ENCODE data around the gene LYPD6.
"Not testable (repeated sequence)": the region's sequence is repeated elsewhere in the genome, so short reads cannot be mapped to it uniquely, and the experiment has no call there.

LYPD6 gene, protein sequence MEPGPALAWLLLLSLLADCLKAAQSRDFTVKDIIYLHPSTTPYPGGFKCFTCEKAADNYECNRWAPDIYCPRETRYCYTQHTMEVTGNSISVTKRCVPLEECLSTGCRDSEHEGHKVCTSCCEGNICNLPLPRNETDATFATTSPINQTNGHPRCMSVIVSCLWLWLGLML

DNA sequence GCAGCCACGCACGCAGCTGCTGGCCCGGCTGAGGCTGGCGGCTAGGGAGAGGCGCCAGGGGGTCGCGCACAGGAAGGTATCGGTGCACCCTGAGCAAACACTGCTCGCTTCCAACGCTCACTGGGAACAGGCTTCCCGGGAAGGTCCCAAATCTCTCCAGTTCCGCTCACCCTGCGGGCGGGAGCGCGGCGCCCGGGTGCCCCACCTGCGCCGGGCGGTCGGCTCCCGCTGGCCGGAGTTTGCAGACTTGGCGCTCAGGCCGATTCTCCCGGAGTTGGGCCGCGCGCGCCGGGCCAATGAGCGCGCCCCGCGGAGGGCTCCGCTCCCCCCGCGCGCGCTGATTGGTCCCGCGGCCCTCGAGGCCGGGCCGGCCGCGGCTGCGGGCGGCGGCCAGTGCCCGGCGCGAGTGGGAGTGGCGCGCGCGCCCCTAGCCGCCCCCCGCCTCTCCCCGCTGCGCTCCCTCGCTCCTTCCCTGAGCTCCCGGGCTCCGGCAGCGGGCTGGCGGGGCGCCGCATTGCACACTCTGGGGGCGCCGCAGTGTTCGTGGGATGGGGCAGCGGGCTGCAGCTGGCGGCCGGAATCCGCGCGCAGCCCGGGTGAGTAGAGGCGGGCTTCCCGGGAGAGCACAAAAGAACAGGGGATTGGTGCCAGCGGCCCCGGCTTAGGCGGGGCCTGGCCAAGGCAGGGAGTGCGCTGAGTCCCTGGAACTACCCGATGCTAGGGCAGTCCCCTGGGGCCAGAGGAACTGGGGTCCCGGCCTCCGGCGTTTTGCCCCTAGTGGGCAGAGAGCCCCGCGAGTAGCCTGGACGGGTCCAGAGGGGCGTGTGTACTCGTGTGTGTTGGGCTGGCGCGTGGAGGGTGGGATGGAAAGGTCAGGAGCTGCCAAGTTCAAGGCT, at the start of gene LYPD6:
Gene LYPD6 (plus strand): TSS at position 461 of the 896 bp plus-strand sequence. CDS start 107,122 bp downstream, outside the sequence.
- peak; percentile 79 for DNase-seq

GRCh38 chr2:149281441-149281840, 48.9 kb upstream of the LYPD6 start:
- DNase-seq, result no peak

DNA sequence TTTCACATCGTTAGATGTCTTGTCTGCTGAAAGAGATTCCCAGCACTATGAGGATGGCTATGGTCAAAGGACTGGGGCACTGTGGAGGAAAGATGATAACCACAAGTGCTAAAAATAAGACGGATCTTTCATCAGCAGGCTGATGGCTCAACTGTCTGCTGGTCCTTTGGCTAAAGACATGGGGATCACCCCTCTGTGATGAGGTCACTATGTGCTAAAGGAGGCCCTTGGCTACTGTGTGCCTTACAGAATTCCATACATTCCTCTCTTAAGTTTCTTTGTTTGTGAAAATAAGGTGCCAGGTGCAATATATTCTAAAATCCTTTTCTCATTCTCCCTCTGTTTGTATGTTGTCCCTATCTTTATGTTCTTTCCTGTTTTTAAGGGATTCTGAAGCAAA, 39.7 kb upstream of the LYPD6 start:
- DNase-seq, result no peak

GRCh38 chr2:149291881-149292280, 38.5 kb upstream of the LYPD6 start:
- DNase-seq, result no peak

- DNase-seq, result no peak
Observed at GRCh38 chr2:149296031-149296430, 34.4 kb upstream of the LYPD6 start.

DNA sequence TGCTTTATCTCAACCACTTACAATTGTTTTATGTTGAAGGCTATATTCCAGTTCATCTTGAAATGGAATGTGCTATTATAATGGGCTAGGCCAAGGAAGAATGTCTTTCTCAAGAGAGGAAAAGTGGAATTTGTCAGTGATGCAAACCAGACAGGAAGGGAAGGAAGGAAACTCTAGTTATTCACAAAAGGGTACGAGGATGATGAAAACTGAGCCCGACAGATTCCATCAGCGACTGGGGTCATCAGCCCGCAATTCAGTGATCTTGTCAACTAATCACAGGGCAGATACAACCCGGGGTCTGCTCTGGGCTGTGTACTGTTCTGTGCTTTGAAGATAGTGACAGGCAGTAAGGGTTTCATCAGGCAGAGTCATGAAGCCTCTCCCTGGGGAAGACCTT, 23.4 kb upstream of the LYPD6 start:
- peak; percentile 17 for DNase-seq

DNA sequence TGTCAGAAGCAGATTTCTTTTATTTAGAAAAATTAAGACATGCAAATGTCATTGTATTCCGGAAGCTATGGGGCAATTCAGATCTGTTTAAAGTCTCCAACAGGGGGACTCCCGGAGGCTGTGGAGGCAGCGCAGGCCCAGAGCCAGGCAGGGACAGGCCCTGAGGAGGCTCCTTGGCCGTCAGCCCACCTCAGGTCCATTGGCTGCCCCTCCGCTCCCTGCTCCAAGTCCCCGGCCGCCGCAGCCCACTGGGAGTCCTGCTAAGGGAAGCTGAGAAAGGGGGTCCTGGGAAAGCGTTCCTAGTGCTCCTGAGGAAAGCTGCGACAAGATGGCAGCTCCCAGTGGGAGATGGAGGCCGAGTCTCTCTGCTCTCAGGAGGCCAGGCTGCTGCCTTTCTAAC, 20.0 kb upstream of the LYPD6 start:
- DNase-seq, result no peak

DNA sequence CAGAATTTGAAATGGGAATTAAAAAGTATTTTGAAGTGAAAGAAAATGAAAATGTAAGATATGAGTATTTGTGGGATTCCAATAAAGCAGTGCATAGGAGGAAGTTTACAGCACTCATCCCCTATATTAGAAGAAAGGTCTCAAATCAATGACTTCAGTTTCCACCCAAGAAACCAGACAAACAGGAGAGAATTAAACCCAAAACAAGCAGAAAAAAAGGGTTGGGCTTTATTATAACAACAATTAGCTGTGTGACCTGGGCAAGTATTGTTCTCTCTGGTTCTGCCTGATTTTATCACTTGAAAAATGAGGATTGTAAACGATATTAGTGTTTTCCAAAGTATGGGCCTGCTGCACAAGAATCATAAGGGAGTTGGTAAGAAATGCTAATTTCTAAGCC, 18.3 kb upstream of the LYPD6 start:
- DNase-seq, result no peak

DNA sequence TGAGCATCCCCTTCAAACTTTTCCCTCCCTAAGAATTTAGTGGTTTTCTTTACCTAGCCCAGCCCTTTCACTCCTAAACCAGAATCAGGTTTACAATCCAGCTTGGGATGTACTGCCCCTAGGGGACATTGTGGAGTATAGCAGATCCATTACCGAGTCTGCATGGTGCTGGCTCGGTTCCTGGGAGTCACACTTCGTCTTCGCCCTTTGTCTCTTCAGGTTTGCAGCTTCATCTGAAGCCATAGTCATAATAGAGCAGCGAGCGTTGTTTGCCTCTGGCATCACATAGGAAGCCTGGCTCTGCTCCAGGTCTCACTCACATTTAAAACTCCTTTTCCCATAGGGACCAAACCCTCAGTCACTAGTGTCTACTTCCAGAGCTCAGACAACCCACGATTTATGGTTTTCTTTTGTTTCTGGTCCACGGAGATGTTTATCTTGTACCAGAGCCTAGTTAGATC, 16.8 kb upstream of the LYPD6 start:
- DNase-seq, result peak; percentile 49

- DNase-seq, result no peak
Observed at GRCh38 chr2:149314687-149315086, 15.7 kb upstream of the LYPD6 start.

GRCh38 chr2:149315461-149315860, 14.9 kb upstream of the LYPD6 start:
- DNase-seq, result no peak

- not testable (repeated sequence) for DNase-seq
Observed at GRCh38 chr2:149318566-149318965, 11.8 kb upstream of the LYPD6 start.

DNA sequence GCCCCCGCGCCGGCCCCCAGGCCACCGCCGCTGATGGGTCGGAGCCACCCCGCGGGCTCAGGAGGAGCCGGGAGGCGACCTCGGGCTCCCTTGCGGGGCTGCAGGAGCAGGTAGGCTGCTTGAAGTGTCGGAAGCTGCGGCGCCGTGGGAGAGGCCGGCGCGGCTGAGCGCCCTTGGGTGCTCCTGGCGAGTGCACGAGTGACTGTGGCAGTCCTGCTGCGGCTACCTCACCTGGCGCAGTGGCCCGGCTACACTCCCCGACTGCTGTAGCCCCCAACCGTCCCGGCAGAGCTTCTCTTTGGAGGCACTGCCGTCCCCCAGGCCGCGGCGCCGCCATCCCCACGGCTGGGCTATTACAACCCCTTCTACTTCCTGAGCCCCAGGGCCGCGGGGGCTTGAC, 10.0 kb upstream of the LYPD6 start:
- DNase-seq, result no peak

- no peak for DNase-seq
Observed at GRCh38 chr2:149329068-149329467, 1.3 kb upstream of the LYPD6 start.

DNA sequence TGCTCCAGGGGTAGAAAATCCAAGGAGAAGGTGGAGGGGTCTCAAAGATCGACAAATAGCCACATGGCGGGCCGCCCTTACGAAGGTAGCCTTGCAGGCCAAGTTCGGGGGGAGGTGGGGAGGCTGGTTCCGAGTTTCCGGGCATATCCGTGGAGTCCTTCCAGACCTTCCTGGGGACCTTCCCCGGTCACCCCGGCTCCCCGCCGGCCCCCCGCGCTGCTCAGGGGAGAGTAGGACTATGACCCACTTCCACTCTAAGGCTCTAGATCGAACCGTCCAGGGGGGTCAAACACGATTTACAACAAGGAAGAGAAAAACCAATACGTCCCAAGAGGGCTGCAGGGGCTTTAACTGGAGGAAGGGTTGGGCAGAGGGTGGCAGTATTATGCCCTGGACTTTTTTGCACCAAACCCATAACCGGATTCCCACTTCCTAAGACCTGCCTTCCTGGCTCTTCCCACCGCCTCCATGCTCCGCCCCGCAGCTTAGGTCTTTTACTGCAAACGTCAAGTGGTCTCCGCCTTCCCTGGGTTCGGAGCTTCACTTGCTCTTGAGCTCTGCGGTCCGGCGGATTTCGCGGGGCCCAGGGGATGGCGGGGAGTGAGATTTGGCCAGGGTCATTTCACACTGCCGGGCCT, 779 bp upstream of the LYPD6 start:
- peak; percentile 71 for DNase-seq

DNA sequence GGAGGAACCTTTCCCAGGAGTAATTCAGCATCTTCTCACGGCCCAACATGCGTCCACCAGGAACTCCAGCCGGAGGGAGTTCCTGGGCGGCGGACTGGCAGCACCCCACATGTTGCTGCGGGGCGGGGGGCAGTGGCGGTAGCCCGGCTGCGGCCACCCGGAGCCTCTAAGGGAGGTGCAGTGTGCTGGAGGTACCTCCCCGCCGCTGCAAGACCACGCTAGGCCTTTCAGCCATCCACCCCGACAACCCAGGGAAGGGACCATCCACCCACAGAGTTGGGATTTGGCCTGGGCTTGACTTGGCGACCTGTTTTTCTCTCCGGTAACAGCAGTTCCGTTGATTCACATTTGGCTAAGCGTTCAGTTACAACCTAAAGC, 625 bp downstream of the LYPD6 start:
- no peak for DNase-seq

- no peak for DNase-seq
Observed at GRCh38 chr2:149332364-149332763, 2.0 kb downstream of the LYPD6 start.

- no peak for DNase-seq
Observed at GRCh38 chr2:149333636-149334035, 3.2 kb downstream of the LYPD6 start.

- no peak for DNase-seq
Observed at GRCh38 chr2:149334156-149334555, 3.8 kb downstream of the LYPD6 start.

- DNase-seq, result no peak
Observed at GRCh38 chr2:149339324-149339723, 8.9 kb downstream of the LYPD6 start.

GRCh38 chr2:149342509-149342908, 12.1 kb downstream of the LYPD6 start:
- DNase-seq, result no peak

GRCh38 chr2:149344105-149344504, 13.7 kb downstream of the LYPD6 start:
- DNase-seq, result no peak

GRCh38 chr2:149346272-149346671, 15.9 kb downstream of the LYPD6 start:
- no peak for DNase-seq

GRCh38 chr2:149348291-149348690, 17.9 kb downstream of the LYPD6 start:
- no peak for DNase-seq

Data from fibroblast of skin of right quadriceps (primary cell).